SU-DHL-6 (cell line): ENCODE results near the gene KCNC4.

Experiments
- H2AFZ ChIP-seq: fragments of 200-600 bp; sonication (generic); 2 replicates; pipeline ENCODE4 v1.6.1; 2014; ENCODE audit warnings: low read depth, mild to moderate bottlenecking, moderate library complexity, mixed read lengths, antibody characterized with exemption, low read length; ENCODE audit not compliant: severe bottlenecking
- H3F3A ChIP-seq: fragments of 200-600 bp; shearing (Covaris generic); 2 replicates; pipeline ENCODE4 v1.6.0; 2016; ENCODE audit warnings: antibody characterized with exemption, mild to moderate bottlenecking; ENCODE audit not compliant: insufficient read depth
- H3K27ac ChIP-seq: fragments of 200-600 bp; sonication (generic); 2 replicates; pipeline ENCODE4 v1.5.1; 2016; ENCODE audit warnings: low read depth, mild to moderate bottlenecking, low read length, moderate library complexity, mixed read lengths
- H3K27me3 ChIP-seq: fragments of 200-600 bp; sonication (generic), shearing (Covaris generic); 2 replicates; pipeline ENCODE4 v1.6.0; 2014; ENCODE audit warnings: mild to moderate bottlenecking, low read length
- H3K36me3 ChIP-seq: fragments of 200-600 bp; sonication (generic); 2 replicates; pipeline ENCODE4 v1.6.1; 2014; ENCODE audit warnings: mild to moderate bottlenecking, low read length, mixed read lengths
- H3K4me2 ChIP-seq: fragments of 300-600, 200-600 bp; shearing (Covaris generic), sonication (generic); 2 replicates; pipeline ENCODE4 v1.6.0; 2014; ENCODE audit warnings: low read length, low read depth, mild to moderate bottlenecking; ENCODE audit not compliant: poor library complexity, severe bottlenecking
- H3K4me3 ChIP-seq: fragments of 200-600 bp; sonication (generic); 2 replicates; pipeline ENCODE4 v1.5.1; 2014; ENCODE audit warnings: antibody characterized with exemption, low read length, mild to moderate bottlenecking, mixed read lengths; ENCODE audit not compliant: insufficient read depth, poor library complexity, severe bottlenecking
- H3K79me2 ChIP-seq: fragments of 200-600 bp; sonication (generic); 2 replicates; pipeline ENCODE4 v1.6.1; 2014; ENCODE audit warnings: mild to moderate bottlenecking, low read length, moderate library complexity; ENCODE audit not compliant: insufficient read depth
- H3K9ac ChIP-seq: fragments of 200-600 bp; sonication (generic); 2 replicates; pipeline ENCODE4 v1.7.0; 2014; ENCODE audit warnings: mild to moderate bottlenecking, low read length
- H3K9me2 ChIP-seq: fragments of 200-600 bp; sonication (generic); replicated peaks from 2 replicates; pipeline ENCODE4 v1.6.1; 2014; ENCODE audit warnings: low read length; ENCODE audit not compliant: insufficient read depth
- H3K9me3 ChIP-seq: fragments of 200-600 bp; sonication (generic); 2 replicates; pipeline ENCODE4 v1.6.1; 2014; ENCODE audit warnings: low read length, mixed read lengths; ENCODE audit not compliant: insufficient read depth
- H4K20me1 ChIP-seq: fragments of 200-600 bp; sonication (generic); 2 replicates; pipeline ENCODE4 v1.6.1; 2014; ENCODE audit warnings: low read depth, mild to moderate bottlenecking, antibody characterized with exemption, low read length, moderate library complexity, mixed read lengths
- EZH2phosphoT487 ChIP-seq: fragments of 200-600 bp; sonication (generic), shearing (Covaris generic); conservative IDR thresholded peaks from 2 replicates; pipeline ENCODE4 v1.6.1; 2018; ENCODE audit warnings: mild to moderate bottlenecking, antibody characterized with exemption, low read length, moderate library complexity, mixed read lengths
- TF ChIP-seq, protein P1 (sequence below): fragments of 200-600 bp; sonication (generic); IDR thresholded peaks from one replicate; pipeline ENCODE4 v1.5.1; 2017; ENCODE audit warnings: antibody characterized with exemption, mild to moderate bottlenecking, low read length, moderate library complexity; ENCODE audit not compliant: insufficient read depth, poor library complexity, severe bottlenecking

The KCNC4 gene

DNA sequence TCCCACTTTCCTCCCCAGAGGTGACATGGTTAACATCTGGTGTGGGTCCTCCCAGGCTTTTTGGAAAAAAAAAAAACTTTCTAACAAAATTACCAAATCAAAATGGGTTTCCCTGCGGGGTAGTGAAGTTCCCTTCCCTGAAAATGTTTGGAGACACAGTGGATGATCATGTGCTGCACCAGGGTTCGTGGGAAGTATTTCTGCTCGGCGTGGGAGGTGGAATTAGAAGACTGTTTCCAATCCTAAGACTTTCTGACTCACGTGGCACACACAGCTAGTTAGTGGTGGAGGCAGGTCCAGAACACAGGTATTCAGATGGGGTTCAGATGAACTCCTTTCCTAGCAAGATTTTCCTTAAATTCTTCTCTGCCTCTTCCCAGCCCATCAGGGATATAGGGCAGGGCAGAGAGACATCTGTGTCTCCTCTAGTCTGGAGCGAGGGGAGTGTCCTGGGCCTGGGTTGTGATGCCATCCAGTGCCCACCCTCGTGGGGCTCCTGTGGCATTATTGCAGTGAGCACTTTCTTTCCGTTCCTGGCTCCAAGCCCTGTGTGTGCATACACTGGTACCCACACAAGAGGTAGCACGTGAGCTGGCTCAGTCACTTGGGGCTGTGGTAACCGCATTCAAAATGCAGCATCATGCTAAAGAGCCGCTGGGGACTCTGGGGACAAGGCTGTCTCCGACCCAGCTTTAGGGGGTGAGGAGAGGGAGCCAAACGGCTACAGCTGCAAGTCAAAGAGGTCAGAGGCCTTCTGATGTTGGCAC lies 27.5 kb downstream of the KCNC4 start:
- no peaks in the 10 kb centered on the region for H3K9me2 ChIP-seq
- H3K27ac ChIP-seq: 0 out of 2 replicates have a peak overlapping the region, but pooled peaks have one; percentile 14
- H4K20me1 ChIP-seq: no peaks in the 10 kb centered on the region

DNA sequence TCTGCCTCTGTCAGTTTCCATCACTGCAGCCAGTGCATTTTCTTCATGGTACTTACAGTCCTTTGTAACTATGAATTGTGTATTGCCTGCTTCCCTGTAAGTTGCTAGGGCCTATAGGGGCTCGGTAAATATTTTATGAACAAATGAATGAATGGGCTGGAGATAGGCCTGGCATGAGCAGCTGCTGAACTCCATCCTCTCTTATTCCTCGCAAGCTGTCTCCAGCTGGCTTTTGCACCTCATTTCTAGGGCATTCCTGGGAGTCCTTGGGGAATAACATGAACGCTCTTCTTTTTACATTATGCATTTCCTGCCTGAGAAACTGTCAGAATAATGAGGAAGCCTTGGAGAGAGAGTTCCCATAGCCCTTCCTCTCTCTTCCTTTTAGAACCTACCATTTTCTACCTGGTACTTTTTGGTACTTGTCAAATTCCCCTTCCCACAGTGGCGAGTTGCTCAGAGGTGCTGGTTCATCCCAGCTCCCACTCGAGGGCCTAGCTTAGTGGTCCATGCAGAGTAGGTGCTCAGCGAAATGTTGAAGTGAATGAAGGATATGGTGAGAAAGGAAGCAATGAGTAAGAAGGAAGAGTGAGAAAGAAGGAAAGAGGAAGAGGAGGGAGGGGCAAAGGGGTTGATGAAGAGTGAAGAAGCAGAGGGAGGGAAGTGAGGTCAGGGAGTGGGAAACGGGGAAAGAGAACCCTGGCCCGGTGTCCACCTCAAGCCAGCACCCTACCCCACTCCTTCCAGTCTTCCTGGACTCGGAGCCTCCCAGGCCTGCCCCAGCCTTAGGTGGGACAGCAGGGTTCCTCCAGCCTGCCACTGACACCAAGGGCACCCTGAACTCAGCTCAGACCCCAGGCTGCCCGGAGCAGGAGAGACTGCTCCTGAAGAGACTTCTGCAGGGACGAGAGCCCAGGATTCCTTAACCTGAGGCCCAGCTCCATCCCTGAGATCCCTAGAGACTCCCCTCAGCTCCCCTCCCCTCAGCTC lies 29.6 kb downstream of the KCNC4 start:
- H3K36me3 ChIP-seq: no peaks in the 10 kb centered on the region
- no peak overlapping the region for H3K4me2 ChIP-seq

More for the DNA sequence above, 27.5 kb downstream of the KCNC4 start:
- no peaks in the 10 kb centered on the region for H3K79me2 ChIP-seq
- no peaks in the 10 kb centered on the region for H3K36me3 ChIP-seq
- no peaks in the 10 kb centered on the region for H3K27me3 ChIP-seq
- peak overlapping the region; percentile 15; the same call in 1 of the 2 replicates for H3K9ac ChIP-seq
- 0 out of 2 replicates have a peak, but pooled peaks cover 2% of the 10 kb centered on the region for H3F3A ChIP-seq
- H3K9me3 ChIP-seq: no peaks in the 10 kb centered on the region
- H2AFZ ChIP-seq: no peak overlapping the region
- no peak overlapping the region for H3K4me3 ChIP-seq
- peak overlapping the region; percentile 4 for H3K4me2 ChIP-seq
- TF ChIP-seq, protein P1, sequence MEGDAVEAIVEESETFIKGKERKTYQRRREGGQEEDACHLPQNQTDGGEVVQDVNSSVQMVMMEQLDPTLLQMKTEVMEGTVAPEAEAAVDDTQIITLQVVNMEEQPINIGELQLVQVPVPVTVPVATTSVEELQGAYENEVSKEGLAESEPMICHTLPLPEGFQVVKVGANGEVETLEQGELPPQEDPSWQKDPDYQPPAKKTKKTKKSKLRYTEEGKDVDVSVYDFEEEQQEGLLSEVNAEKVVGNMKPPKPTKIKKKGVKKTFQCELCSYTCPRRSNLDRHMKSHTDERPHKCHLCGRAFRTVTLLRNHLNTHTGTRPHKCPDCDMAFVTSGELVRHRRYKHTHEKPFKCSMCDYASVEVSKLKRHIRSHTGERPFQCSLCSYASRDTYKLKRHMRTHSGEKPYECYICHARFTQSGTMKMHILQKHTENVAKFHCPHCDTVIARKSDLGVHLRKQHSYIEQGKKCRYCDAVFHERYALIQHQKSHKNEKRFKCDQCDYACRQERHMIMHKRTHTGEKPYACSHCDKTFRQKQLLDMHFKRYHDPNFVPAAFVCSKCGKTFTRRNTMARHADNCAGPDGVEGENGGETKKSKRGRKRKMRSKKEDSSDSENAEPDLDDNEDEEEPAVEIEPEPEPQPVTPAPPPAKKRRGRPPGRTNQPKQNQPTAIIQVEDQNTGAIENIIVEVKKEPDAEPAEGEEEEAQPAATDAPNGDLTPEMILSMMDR: no peak
- no peak for TF ChIP-seq EZH2phosphoT487

DNA sequence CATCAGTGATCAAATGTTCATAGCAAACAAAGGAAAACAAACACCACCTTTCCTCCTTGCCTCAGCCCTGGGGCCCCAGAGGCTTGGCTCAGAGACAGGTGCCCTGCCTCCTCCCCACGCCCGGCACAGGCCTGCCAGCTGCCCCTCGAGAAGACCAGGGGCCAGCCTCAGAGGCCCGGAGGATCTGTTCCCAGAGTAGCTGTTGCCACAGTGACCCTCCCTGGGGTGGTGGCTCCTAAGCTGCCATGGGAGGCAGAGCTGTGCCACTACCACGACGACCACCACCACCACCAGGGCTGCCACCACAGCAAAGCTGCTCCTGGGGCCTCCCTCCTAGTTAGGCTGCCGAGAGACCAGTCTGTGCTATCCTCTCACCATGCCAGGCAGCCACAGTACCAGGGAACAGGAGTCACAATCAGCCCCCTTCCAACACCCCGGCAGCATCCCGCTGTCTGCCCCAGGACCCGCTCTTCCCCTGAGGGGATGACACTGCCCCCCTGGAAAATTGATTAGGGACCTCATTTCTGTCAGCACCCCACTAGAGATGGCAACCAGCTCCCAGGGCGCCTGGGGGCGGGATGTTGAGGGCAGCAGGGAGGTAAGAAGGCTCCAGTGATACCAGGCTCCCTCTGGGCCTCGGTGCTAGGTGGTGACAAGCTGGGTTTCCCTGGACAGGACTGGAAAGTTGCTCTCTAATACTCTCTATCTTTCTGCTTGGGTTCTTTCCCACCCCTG lies 30.5 kb downstream of the KCNC4 start:
- Histone ChIP-seq H2AFZ (no peak overlapping the region), H3K27me3 (no peaks in the 10 kb centered on the region), H3K9me2 (no peaks in the 10 kb centered on the region), H3K27ac (0 out of 2 replicates have a peak overlapping the region, but pooled peaks have one; percentile 18), H3K36me3 (no peaks in the 10 kb centered on the region), H3K9me3 (no peaks in the 10 kb centered on the region), H3F3A (peaks cover 15% of the 10 kb centered on the region), H3K4me3 (no peak overlapping the region), H4K20me1 (no peaks in the 10 kb centered on the region), H3K79me2 (no peaks in the 10 kb centered on the region), H3K4me2 (no peak overlapping the region), H3K9ac (0 out of 2 replicates have a peak overlapping the region, but pooled peaks have one; percentile 1)
- TF ChIP-seq, protein P1: no peak
- no peak for TF ChIP-seq EZH2phosphoT487

More for the DNA sequence above, 29.6 kb downstream of the KCNC4 start:
- H3K9me3 ChIP-seq: no peaks in the 10 kb centered on the region
- no peak overlapping the region for H3K9ac ChIP-seq
- no peak overlapping the region for H2AFZ ChIP-seq
- H3F3A ChIP-seq: peaks cover 15% of the 10 kb centered on the region
- 0 out of 2 replicates have a peak overlapping the region, but pooled peaks have one; percentile 18 for H3K27ac ChIP-seq
- TF ChIP-seq, protein P1: no peak
- TF ChIP-seq EZH2phosphoT487: no peak
- no peaks in the 10 kb centered on the region for H3K9me2 ChIP-seq
- no peaks in the 10 kb centered on the region for H3K79me2 ChIP-seq
- H3K4me3 ChIP-seq: no peak overlapping the region
- no peaks in the 10 kb centered on the region for H3K27me3 ChIP-seq
- H4K20me1 ChIP-seq: no peaks in the 10 kb centered on the region
